Measurements from ENCODE around the gene TRAPPC8.
"Not testable (repeated sequence)": the region's sequence is repeated elsewhere in the genome, so short reads cannot be mapped to it uniquely, and the experiment has no call there.

Gene TRAPPC8

GRCh38 chr18:31941010-31941809, 1.7 kb downstream of the TRAPPC8 start:
- DNase-seq: no peak

GRCh38 chr18:31934773-31935172, 8.2 kb downstream of the TRAPPC8 start:
- not testable (repeated sequence) for DNase-seq

- no peak for DNase-seq
Observed at GRCh38 chr18:31931886-31932240, 11.1 kb downstream of the TRAPPC8 start.

GRCh38 chr18:31931163-31931885, 11.6 kb downstream of the TRAPPC8 start:
- DNase-seq: no peak

- no peak for DNase-seq
Observed at GRCh38 chr18:31929273-31929672, 13.7 kb downstream of the TRAPPC8 start.

GRCh38 chr18:31926988-31927387, 15.9 kb downstream of the TRAPPC8 start:
- DNase-seq: not testable (repeated sequence)

- DNase-seq: no peak
Observed at GRCh38 chr18:31920277-31920676, 22.7 kb downstream of the TRAPPC8 start.

GRCh38 chr18:31919366-31919765, 23.6 kb downstream of the TRAPPC8 start:
- not testable (repeated sequence) for DNase-seq

- no peak for DNase-seq
Observed at GRCh38 chr18:31918733-31919132, 24.2 kb downstream of the TRAPPC8 start.

GRCh38 chr18:31901063-31901462, 41.9 kb downstream of the TRAPPC8 start:
- no peak for DNase-seq

- not testable (repeated sequence) for DNase-seq
Observed at GRCh38 chr18:31899771-31900170, 43.2 kb downstream of the TRAPPC8 start.

- DNase-seq: no peak
Observed at GRCh38 chr18:31892936-31893335, 50.0 kb downstream of the TRAPPC8 start.

GRCh38 chr18:31891566-31891965, 51.4 kb downstream of the TRAPPC8 start:
- DNase-seq: no peak

- DNase-seq: no peak
Observed at GRCh38 chr18:31884020-31884419, 58.9 kb downstream of the TRAPPC8 start.

- DNase-seq: no peak
Observed at GRCh38 chr18:31880186-31880898, 62.6 kb downstream of the TRAPPC8 start.

- no peak for DNase-seq
Observed at GRCh38 chr18:31878358-31878757, 64.6 kb downstream of the TRAPPC8 start.

- DNase-seq: no peak
Observed at GRCh38 chr18:31877900-31878299, 65.0 kb downstream of the TRAPPC8 start.

- no peak for DNase-seq
Observed at GRCh38 chr18:31876707-31877106, 66.2 kb downstream of the TRAPPC8 start.

GRCh38 chr18:31875301-31875700, 67.6 kb downstream of the TRAPPC8 start:
- DNase-seq: no peak

- DNase-seq: no peak
Observed at GRCh38 chr18:31863103-31863502, 79.8 kb downstream of the TRAPPC8 start.

- no peak for DNase-seq
Observed at GRCh38 chr18:31860488-31860887, 82.4 kb downstream of the TRAPPC8 start.

- DNase-seq: no peak
Observed at GRCh38 chr18:31857526-31858106, 85.3 kb downstream of the TRAPPC8 start.

- no peak for DNase-seq
Observed at GRCh38 chr18:31850844-31851243, 92.1 kb downstream of the TRAPPC8 start.

All from amniotic stem cell (primary cell).